GM18873 (cell line): Measurements from ENCODE around the gene CTDSPL.
"Not testable (repeated sequence)": the region's sequence is repeated elsewhere in the genome, so short reads cannot be mapped to it uniquely, and the experiment has no call there.

ENCODE experiments used
- ATAC-seq: cut with Tn5 transposase; IDR thresholded peaks from one replicate; pipeline ENCODE4 v1.9.1; 2021; ENCODE audit warnings: mild to moderate bottlenecking, moderate library complexity, moderate number of reproducible peaks; ENCODE audit not compliant: unreplicated experiment, low FRiP score

CTDSPL gene

DNA sequence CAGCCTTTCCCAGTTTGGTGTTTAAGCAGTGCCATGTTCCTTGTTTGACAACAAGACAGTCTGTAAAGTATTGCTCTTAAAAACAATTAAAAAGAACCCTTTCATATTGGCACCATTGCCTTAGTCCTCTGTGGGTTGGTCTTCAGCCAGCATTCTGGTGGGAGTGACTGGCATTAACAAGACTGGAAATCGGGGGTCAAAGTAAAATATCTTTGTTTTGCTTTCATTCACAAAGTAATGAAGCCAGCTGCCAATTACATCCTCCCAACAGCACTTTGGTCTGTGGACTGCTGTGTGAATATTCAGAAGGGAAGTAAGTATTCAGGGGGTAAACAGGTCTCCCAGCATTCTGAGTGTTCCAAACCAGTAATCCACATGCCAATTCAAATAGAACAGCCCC lies 120.7 kb downstream of the CTDSPL start:
- ATAC-seq, result no peak

DNA sequence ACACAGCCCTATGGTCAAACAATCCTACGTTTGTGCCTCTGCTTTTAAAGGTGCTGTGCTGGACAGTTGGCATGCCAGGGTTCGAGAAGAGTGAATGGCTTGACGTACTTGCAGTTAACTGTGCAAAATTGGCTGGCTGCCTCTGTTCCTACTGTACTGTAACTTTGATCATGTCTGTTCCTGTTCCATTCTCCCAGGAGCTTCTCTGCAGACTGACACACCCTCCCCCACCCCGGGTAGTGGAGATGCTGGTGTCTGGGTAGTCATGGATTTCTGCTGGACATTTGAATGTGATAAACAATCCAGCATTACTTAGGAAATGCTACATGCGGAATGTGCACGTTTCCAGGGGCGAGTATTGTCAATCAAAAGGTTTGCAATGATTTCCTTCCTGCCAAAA lies 122.4 kb downstream of the CTDSPL start:
- no peak for ATAC-seq

DNA sequence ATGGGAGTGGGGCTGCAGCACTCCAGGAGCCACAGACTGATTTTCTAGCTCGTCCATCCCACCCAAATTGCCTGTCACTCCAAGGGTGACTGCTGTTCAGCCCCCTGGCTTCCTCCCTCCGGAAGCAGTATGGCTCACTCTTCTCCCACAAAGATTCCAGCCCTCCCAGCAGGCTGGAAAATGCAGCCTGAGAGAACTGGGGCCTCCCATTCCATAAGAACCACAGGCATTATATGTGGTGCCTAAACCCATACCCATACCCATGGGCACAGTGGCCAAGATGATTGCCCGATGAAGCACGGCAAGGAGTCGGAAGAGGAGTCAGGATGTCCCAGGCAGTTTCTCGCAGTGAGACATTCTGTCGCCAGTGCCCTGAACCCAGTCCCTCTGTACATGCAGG lies 122.9 kb downstream of the CTDSPL start:
- no peak for ATAC-seq

DNA sequence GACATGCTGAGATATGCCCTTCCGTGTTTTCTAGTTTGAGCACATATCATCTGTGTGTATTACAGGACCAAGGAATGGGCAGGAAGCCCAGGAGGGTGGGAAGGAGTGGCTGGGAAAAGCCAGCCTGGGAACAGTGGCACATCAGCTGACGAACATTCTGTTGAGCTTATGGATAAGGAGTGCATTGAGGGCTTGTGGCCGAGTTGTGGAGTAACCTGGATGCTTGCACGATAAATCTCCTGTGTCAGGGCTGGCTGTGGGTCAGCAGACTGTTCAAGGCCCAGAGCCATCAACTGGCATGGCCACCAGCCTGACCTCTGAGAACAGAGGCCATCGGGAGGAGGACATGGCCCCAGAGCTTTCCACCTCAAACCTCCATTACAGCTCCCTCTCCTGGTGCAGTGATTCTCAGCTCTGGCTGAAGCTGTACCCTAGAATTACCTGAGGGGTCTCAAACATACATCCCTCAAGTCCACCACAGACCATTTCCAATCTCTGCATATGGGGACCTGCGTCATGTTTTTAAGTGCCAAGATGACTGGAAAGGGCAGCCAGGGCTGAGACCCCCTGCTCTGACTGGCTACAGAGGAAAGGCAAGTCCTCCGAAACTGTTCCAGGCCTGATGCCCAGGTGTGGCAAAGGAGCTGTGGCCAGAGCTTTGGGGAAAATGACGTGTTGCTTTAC lies 124.1 kb downstream of the CTDSPL start:
- ATAC-seq, result no peak

DNA sequence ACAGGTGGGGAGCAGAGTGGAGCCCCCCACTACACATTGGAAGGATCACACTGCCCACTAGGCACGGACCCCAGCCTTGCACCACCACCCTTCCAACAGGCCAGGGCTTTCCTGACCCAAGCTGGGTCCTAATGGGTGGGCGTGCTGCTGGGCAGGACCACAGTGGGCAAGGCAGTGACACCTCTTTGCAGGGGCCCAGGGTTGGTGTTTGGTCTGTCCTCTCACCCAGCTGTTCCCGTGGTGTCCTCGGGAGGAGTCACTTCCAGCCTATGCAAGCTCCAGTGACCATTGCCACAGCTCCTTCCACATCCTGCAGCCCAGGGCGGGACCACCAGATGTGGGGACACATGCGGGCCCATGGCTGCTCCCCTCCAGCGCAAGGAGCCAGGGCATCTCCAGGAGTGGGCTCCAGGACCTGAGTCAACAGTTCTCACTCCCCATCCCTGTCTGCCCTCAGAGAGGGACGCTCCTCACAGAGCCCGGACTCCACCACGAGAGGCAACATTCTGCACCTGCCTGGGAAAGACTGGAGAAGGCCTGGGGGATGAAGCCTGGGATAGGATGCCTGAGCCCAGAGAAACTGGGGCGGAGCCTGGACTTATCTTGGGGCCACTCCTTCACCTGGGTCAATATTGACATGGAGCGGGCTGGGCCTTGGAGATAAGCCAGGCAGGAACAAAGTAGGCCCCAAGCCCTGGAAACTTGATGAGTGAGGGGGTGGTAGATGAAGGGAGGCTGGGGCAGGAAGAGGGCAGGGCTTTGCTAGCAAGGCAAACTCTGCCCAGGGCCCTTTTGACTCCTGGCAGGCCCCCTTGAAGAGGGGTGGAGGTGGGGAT lies 125.0 kb downstream of the CTDSPL start:
- ATAC-seq, result no peak

DNA sequence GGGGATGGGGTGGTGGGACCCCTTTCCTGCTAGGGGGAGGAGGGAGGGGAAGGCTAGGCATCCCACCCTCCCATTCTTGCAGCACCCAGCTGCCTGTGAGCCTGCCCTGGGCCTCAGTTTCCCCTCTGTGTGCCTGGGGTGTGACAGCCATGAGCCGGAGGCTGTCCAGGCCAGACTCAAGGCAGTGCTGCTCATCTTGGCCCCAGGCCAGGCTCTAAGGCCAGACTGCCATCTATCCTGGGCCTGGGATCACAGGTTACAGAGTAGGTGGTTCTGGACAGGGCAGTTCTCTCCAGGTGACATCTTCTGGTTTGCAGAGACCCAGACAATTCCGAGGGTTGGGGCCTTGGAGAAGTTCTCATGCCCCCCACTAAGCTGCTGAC lies 125.6 kb downstream of the CTDSPL start:
- ATAC-seq, result no peak

DNA sequence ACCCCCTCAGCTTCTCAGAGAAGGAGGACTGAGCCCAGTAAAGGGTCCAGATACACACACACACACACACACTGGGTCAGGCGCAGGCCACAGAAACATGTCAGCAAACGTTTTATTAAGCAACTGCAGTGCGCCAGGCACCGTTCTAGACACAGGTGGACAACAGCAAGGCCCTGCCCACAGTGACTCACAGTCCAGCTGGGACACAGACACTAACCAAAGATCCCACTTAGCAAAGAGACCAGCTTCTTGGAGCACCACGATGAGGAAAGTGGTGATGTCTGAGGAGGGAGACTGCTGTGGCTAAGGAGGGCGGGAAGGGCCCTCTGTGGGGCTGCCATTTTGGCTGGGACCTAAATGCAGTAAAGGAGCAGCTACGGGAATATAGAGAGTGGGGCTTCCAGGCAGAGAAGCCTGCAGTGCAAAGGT lies 126.1 kb downstream of the CTDSPL start:
- ATAC-seq, result no peak

DNA sequence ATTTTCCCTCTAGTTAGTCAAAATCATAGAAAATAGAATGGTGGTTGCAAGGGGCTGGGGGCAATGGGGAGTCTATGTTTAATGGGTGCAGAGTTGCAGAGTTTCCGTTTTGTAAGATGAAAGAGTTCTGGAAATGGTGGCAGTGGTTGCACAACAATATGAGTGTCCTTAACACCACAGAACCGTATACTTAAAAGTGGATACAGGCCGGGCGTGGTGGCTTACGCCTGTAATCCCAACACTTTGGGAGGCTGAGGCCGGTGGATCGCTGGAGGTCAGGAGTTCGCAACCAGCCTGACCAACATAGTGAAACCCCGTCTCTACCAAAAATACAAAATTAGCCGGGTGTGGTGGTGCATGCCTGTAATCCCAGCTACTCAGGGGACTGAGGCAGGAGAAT lies 126.7 kb downstream of the CTDSPL start:
- not testable (repeated sequence) for ATAC-seq

DNA sequence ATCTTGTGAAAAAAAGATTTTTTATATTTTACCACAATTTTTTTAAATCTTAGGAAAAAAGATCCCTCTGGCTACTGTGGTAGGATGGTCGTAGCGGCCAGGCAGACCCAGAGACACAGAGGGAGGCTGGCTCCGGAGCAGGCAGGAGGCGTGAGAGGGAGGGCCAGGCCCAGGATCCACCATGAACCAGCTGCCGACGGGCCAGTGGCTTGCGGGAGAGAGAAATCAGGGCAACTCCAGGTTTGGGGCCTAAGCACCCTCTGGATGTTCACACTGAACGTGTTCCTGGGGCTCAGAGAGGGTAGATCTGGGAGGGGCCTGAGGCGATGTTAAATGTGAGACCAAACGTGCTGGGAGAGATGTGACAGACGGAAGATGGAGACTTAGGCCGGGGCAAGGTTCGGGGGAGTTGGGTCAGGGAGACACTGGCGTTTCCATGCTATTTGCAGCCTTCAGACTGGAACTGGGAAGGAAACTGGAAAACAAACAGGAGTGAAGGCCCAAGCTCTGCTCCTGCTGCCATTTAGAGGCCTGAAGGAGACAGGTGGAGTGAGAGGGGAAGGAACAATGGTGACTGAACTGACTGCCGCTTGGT lies 127.3 kb downstream of the CTDSPL start:
- no peak for ATAC-seq

DNA sequence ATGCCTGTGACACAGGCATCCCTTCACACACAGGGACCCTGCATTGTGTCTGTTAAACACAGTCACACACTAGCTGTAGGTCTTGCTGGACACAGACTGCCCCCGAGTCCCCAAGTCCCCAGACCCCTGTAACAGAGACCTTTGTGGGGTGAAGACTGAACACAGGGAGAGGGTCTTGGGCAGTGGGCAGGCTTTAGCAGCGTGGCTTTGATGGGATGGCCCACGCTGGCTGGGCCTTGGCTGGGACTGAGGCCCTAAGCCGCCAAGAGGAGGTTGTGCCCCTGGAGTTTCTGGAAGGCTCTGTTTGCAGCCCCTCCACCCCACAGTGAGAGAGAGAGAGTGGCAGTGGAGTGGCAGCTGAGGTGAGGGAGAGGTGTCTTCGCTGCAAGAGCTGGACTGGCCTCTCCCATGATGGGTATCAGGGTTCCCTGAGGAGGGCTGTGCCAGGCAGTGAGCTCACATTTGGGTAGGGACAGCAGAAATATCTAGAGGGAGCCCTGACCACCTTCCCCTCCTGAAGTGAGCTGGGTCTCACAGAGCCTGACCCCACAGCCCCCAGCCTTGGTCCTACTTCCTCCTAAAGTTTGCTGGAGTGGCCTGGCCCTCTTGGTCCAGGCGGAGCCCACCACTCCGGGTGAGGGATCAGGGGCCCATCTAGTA lies 128.3 kb downstream of the CTDSPL start:
- no peak for ATAC-seq

DNA sequence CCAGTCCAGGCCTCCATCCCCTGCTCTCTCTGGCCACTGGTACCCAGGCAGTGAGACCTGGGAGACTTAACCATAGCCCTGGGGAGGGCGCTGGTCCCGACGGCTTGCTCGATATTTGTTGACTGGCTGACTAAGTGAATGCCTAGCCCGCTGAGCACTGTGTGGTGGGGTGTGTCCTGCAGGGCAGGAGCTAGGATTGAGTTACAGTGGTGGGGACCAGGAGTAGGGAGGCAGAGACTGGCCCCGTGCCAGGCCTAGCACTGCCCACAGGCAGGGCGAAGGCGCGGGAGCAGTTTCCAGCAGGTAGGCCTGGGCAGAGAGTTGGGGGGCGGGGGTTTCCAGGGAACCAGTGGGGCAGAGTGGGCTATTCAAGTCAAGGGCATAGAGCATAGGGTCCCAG lies 128.8 kb downstream of the CTDSPL start, which contains the start of gene VILL:
Gene VILL, plus strand, starts transcription at position 260 of the 400 bp plus-strand sequence. CDS start 2,887 bp downstream, outside the sequence.
- no peak for ATAC-seq

DNA sequence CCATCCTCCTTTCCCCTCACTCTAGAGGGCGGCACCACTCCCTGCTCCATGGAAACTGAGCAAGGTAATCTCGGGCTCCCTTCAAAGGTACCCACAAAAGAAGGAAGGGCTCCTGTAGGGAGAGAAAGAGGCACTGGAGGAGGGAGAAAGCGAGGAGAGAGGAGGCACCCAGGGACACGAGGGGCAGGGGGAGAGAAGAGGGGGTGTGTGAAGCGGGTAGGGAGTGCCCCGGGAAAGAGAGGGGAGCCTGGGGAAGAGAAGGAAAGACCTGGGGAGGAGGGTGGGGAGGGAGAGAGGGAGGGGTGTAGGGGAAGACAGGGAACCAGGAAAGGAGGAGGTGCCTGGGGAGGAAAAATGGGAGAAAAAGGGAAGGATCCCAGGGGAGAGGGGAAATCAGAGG lies 129.4 kb downstream of the CTDSPL start:
- no peak for ATAC-seq

DNA sequence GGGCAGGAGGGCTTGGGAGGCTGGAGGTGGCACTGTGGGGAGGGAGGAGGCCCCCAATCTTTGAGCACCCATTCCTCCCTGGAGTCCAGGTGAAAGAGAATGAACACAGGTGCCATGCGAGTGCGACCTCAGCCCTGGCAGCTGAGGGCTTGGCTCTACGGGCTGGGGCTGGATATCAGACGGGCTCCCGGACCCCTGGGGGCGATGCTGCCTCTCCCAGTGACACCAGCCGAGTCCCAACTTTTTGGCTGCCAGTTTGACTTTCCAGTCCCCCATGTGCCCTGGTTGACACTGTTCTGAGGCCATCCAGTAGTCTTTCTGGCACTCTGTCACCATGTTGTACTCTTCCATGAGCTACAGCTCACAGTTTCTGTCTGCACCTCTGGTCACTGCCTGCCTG lies 130.1 kb downstream of the CTDSPL start:
- ATAC-seq, result no peak

DNA sequence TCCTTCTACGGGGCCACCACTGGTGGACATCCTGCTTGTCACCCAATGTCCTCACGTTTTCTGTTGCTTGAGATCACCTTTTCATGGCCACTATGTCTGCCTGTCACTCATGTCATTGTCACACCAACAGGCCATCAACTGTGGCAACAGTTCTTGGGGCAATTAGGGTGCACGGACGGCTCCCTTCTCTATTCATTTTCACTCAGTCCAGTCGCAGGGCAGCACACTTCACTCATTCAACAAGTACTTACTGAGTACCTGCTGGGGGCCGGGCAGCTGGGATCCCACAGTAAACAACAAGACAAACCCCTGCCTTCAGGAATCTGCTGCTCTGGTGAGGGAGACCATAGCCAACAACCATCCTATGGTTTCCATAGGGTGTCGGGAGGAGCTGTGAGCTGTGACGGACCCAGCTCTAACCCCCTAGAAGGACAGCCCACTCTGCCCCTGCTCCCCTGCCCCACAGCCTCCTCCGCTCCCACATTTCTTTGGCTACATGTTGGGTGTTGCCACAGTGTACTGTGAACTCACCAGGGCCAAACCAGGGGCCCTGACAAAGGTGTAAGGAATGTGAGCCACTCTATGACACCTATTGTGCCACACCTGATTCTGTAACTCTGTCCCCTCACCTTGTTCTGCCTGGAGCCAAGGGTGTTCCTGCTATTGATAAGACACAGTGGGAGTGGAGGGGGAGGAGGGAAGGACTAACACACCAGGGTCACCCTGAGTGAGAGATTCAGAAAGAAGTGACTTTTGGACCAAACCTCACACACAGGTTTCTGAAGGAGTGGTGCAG lies 130.8 kb downstream of the CTDSPL start:
- no peak for ATAC-seq

DNA sequence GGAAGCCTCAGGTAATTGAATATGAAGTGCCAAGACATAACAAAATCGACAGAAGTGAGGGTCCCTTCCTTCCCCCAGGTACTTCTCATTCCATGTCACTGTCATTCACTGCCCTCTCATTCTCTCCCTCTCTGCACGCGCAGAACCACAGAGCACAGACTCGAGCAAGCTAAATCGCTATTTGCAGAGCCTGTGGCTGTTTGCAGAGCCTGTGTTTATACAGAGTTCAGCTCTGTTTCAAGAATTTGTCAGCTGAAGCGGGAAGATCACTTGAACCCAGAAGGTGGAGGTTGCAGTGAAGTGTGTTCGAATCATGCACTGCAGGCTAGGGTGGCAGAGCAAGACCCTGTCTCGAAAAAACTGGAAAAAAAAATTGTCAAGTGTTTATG lies 131.4 kb downstream of the CTDSPL start:
- no peak for ATAC-seq

DNA sequence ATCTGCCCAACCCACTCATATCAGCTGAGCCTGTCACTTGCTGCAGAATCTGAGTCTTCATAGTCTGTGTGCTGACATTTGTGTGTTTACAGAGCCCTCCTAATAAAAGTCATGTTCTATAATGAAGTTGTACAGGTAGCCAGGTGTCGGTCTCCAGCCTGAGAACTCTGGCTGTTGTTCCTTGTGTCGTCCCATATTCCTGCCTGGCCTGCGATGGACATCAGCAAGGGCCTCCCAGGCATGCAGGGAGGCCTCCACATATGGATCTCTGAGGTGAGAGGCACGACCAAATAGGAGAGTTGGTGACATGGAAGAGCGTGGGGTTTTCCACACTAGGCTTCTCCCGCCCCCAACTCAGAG lies 131.8 kb downstream of the CTDSPL start:
- no peak for ATAC-seq

DNA sequence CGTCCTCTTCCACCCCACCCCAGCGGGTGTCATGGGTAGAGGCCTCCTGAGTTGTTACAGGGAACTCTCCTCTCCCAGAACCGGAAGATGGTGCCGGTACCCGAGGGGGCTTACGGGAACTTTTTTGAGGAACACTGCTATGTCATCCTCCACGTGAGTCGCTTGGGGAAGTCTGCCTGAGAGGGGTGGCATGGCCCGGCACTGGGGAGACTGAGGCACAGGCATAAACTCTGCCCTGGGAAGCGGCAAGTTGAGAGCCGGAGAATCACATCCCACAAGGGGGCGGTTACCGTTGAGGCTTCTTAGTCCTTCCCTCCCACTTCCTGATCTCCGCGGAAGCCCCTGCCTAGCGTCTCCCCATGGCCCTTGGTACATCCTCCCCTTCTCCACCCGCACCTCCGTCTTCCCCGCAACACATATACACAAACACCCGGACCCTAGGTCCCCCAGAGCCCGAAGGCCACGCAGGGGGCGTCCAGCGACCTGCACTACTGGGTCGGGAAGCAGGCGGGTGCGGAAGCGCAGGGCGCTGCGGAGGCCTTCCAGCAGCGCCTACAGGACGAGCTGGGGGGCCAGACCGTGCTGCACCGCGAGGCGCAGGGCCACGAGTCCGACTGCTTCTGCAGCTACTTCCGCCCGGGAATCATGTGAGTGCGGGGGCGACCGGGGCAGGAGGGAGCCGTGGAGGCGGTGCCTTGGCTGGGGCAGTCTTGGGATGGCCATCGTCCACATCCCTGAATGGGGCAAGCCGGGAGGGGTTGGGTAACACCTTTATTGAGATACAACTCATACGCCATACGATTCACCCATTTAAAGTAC lies 132.3 kb downstream of the CTDSPL start:
- peak; percentile 35 for ATAC-seq

DNA sequence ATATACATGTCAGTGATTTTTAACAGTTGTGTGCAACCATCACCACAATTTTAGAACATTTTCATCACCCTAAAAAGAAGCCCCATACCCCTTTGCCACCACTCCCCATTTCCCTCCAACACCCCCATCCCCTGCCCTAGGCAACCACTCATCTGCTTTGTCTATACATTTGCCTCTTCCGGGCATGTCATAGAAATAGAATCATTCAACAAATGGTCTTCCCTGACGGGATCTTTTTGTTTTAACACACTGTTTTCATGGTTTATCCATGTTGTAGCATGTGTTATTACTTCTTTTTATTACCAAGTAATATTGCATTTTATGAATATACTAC lies 132.9 kb downstream of the CTDSPL start:
- no peak for ATAC-seq
